Measurements from ENCODE around the gene UGT1A6. TPM values are rescaled to one million over a fixed set of nuclear protein-coding genes. Genes with fewer than 3 reads are reported as not detected.
"Not testable (repeated sequence)": the region's sequence is repeated elsewhere in the genome, so short reads cannot be mapped to it uniquely, and the experiment has no call there.

UGT1A6 gene
- total RNA-seq, result not detected

DNA sequence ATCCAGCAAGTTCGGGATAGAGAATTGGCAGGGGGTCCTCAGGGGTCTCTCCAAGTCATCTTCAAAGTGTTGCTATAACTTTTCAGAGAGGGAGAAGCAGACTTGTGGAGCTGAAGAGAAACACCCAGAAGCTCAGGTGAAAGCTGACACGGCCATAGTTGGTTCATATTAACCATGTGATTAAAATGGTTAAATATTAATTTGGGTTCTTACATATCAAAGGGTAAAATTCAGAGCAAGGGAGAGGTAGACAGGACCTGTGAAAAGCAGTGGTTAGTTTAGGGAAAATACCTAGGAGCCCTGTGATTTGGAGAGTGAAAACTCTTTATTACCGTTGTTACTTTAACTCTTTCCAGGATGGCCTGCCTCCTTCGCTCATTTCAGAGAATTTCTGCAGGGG, at the start of gene UGT1A6:
Gene UGT1A6 (plus strand): TSS at position 243 of the 400 bp plus-strand sequence. CDS start 115 bp downstream, at position 358.
- H3K36me3 Mint-ChIP-seq (ENCODE audit: low read depth), result no peaks in the 10 kb centered on the region
- H3K9me3 Mint-ChIP-seq, result no peaks in the 10 kb centered on the region
- no peak within 1 kb of the TSS for H3K27ac Mint-ChIP-seq
- peaks cover 24% of the 10 kb centered on the region for H3K27me3 Mint-ChIP-seq
- no peak within 1 kb of the TSS for H3K4me3 Mint-ChIP-seq
- no peak for DNase-seq
- ChIA-PET POLR2A (no interaction called here), CTCF (no interaction called here)
- H3K4me1 Mint-ChIP-seq, result no peaks in the 10 kb centered on the region

DNA sequence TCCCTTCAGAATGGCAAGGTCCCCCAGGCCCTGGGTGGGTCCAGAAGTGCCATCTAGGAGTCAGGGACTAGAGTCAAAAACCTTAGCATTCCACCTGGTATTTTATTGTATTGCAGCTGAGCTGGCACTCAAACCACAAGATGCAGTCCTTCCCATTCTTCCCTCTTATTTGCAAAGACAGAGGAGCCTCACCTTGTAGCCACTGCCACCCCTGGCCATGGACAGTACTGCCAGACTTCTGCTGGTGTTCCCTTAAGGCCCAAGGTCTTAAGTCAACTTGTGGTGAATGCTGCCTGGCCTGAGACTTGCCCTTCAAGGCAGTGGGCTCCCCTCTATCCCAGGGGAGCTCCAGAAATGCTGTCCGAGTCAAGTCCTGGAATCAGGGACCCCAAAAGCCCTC, 49.6 kb upstream of the UGT1A6 start:
- peaks cover 16% of the 10 kb centered on the region for H3K9me3 Mint-ChIP-seq
- ChIA-PET POLR2A (no interaction called here), CTCF (no interaction called here)
- H3K27ac Mint-ChIP-seq, result no peak overlapping the region
- H3K4me1 Mint-ChIP-seq, result no peaks in the 10 kb centered on the region
- H3K27me3 Mint-ChIP-seq, result peaks cover 14% of the 10 kb centered on the region
- H3K36me3 Mint-ChIP-seq (ENCODE audit: low read depth), result peaks cover 4% of the 10 kb centered on the region
- no peak for DNase-seq
- H3K4me3 Mint-ChIP-seq, result no peak overlapping the region

DNA sequence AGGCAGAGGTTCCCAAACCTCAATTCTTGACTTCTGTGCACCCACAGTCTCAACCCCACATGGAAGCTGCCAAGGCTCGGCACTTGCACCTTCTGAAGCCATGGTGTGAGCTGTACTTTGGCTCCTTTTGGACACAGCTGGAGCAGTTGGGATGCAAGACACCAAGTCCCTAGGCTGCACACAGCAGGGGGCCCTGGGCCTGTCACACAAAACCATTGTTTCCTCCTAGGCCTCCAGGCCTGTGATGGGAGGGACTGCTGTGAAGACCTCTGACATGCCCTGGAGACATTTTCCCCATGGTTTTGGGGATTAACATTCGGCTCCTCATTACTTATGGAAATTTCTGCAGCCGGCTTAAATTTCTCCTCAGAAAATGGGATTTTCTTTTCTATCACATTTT, 46.7 kb upstream of the UGT1A6 start:
- CTCF ChIA-PET; POLR2A ChIA-PET; H3K27ac Mint-ChIP-seq; H3K36me3 Mint-ChIP-seq (ENCODE audit: low read depth); H3K4me3 Mint-ChIP-seq; H3K4me1 Mint-ChIP-seq; DNase-seq: not testable (repeated sequence)
- Mint-ChIP-seq H3K27me3 (peaks cover 17% of the 10 kb centered on the region), H3K9me3 (peaks cover 16% of the 10 kb centered on the region)

DNA sequence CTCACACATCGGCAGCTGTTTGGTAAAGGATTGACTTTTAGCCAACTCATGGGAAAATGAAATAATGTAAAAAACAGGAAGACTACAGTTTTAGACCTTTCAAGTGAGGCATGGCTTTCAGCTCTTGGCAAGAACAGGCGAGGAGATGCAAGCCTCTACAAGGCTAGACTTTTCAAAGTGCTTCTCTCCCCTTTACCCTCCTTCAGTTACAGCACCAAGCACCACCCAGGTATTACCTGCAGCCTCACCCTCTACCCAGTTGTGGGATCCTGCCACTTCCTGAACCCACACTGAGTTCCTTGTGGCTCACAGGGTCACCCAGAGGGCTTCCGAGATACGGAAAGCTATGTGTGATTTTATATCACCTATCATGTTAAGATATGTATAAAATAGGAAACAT, 41.7 kb upstream of the UGT1A6 start:
- H3K27ac Mint-ChIP-seq, result no peak overlapping the region
- H3K4me3 Mint-ChIP-seq, result no peak overlapping the region
- peaks cover 4% of the 10 kb centered on the region for H3K36me3 Mint-ChIP-seq (ENCODE audit: low read depth)
- no peaks in the 10 kb centered on the region for H3K4me1 Mint-ChIP-seq
- DNase-seq, result no peak
- H3K9me3 Mint-ChIP-seq, result peaks cover 11% of the 10 kb centered on the region
- POLR2A ChIA-PET, result no interaction called here
- peaks cover 20% of the 10 kb centered on the region for H3K27me3 Mint-ChIP-seq
- CTCF ChIA-PET, result no interaction called here

DNA sequence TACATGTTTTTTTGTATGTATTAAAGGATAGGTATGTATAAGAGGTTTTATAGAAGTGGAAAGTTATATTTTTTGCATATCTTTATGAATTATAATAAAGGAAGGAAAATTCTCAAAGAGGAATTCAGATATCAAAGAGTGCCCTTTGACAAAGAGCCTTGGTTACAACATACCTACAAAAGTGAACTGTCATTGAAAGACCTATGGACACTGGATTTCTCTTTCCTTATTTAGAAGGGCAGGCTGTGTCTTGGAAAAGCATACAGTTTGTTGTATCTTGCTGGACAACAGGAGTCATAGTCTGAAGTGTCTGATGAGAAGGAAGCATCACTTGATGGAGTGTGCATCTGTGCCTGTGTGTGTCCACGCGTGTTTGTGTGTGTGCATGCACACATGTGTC, 41.3 kb upstream of the UGT1A6 start:
- H3K27me3 Mint-ChIP-seq, result peaks cover 20% of the 10 kb centered on the region
- no peak overlapping the region for H3K27ac Mint-ChIP-seq
- ChIA-PET CTCF (no interaction called here), POLR2A (no interaction called here)
- H3K4me1 Mint-ChIP-seq, result peaks cover under 1% of the 10 kb centered on the region
- no peak overlapping the region for H3K4me3 Mint-ChIP-seq
- peaks cover 9% of the 10 kb centered on the region for H3K9me3 Mint-ChIP-seq
- DNase-seq, result no peak
- peaks cover 2% of the 10 kb centered on the region for H3K36me3 Mint-ChIP-seq (ENCODE audit: low read depth)

DNA sequence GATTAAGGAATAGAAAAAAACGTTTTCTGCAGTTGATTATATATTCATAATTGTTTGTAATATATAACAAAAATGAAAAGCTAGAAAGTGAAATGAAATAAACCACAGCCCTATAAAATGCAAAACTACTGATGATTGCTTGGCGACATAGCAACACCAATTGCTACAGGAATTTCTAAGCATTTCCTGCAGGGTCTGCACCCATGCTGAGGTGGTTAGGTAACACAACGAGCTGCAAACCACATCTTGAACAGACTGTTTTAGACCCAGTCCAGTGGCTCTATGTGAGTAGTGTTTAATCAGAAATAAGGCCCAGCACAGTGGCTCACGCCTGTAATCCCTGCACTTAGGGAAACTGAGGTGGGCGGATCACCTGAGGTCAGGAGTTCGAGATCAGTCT, 38.2 kb upstream of the UGT1A6 start:
- Mint-ChIP-seq H3K4me3 (no peak overlapping the region), H3K9me3 (no peaks in the 10 kb centered on the region), H3K36me3 (ENCODE audit: low read depth) (no peaks in the 10 kb centered on the region), H3K27me3 (peaks cover 29% of the 10 kb centered on the region), H3K4me1 (peaks cover 3% of the 10 kb centered on the region), H3K27ac (no peak overlapping the region)
- ChIA-PET CTCF (no interaction called here), POLR2A (no interaction called here)
- DNase-seq, result no peak

DNA sequence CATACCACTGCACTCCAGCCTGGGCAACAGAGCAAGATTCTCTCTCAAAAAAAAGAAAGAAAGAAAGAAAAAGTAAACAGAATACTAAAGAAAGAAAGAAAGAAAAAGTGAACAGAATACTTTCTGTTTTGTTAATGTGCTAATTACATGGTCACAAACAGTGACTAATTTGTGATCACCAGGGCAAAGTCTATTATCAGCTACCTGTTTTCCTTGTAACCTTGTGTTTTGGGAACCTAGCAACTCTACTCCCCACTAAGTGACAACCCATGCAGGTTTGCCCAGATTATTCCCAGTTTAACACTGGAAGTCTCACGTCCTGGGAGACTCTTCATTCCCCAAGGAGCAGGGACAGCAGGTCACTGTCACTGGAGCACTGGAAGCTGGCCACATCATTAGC, 37.6 kb upstream of the UGT1A6 start:
- no peaks in the 10 kb centered on the region for H3K9me3 Mint-ChIP-seq
- peaks cover 35% of the 10 kb centered on the region for H3K27me3 Mint-ChIP-seq
- ChIA-PET POLR2A (no interaction called here), CTCF (no interaction called here)
- peaks cover 3% of the 10 kb centered on the region for H3K4me1 Mint-ChIP-seq
- no peaks in the 10 kb centered on the region for H3K36me3 Mint-ChIP-seq (ENCODE audit: low read depth)
- H3K27ac Mint-ChIP-seq, result no peak overlapping the region
- no peak overlapping the region for H3K4me3 Mint-ChIP-seq
- no peak for DNase-seq

DNA sequence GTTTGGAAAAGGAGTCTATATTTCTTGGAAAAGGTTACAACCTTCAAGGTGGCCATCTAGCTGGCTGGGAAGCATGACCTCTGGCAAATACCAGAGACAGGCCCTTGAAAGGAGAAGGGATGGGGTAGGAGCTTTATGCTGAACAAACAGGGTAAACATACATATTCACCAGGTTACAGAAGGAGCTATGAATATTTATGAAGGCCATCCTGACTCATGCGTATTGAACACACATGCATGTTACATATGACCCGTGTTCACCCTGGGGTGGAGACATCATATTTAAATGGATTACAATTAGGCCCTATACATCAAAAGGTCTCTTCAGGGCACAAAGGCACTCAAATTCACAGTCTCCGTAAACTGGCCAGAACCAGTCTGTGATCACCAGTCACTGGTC, 36.7 kb upstream of the UGT1A6 start:
- H3K9me3 Mint-ChIP-seq; H3K27ac Mint-ChIP-seq; H3K4me1 Mint-ChIP-seq; POLR2A ChIA-PET; H3K36me3 Mint-ChIP-seq (ENCODE audit: low read depth); H3K4me3 Mint-ChIP-seq; DNase-seq; CTCF ChIA-PET: not testable (repeated sequence)
- peaks cover 36% of the 10 kb centered on the region for H3K27me3 Mint-ChIP-seq

DNA sequence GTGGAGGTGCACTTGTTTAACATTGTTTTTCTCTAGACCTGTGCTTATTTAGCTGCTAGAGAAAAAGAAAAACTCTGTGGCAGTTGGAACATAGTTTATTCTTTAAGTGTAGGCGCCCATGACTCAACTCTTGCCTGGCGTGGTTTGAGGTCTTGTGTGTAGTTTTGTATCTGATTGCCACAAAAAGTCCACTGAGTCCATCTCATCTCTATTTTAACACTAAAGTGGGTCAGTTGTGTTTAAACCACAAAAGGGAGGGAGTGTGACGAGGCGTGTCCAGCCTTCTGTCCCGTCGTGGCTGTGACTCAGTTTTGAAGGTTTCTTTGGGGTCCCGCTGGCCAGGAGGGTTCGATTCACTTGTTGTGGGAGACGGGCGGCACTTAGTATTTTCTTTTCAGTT, 36.2 kb upstream of the UGT1A6 start:
- ChIA-PET POLR2A (interaction anchor here (0.6 kb wide), 1 partner anchor 29 kb away, joined by 3 read pairs; no protein-coding TSS in a partner anchor), CTCF (no interaction called here)
- Mint-ChIP-seq H3K27ac (no peak overlapping the region), H3K4me1 (peaks cover 3% of the 10 kb centered on the region), H3K4me3 (no peak overlapping the region), H3K9me3 (no peaks in the 10 kb centered on the region), H3K27me3 (peaks cover 39% of the 10 kb centered on the region), H3K36me3 (ENCODE audit: low read depth) (no peaks in the 10 kb centered on the region)
- no peak for DNase-seq

DNA sequence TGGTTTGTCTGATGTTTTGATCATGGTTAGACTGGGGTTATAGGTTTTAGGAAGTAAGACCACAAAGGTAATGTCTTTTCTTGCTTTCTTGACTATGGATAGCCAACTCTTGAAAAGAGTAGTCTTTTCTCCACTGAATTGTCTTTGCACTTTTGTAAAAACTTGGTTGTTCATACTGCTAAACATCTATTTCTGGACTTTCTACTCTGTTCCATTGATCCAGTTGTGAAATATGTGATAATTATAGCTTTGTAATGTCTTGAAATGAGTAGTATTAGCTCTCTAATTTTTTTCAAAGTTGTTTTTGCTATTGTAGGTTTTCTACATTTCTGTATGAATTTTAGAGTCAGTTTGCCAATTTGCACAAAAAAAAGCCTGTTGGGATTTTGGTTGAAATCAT, 34.1 kb upstream of the UGT1A6 start:
- ChIA-PET POLR2A (no interaction called here), CTCF (no interaction called here)
- no peak overlapping the region for H3K27ac Mint-ChIP-seq
- no peak overlapping the region for H3K4me3 Mint-ChIP-seq
- H3K36me3 Mint-ChIP-seq (ENCODE audit: low read depth), result no peaks in the 10 kb centered on the region
- peaks cover 3% of the 10 kb centered on the region for H3K4me1 Mint-ChIP-seq
- DNase-seq, result no peak
- no peaks in the 10 kb centered on the region for H3K9me3 Mint-ChIP-seq
- H3K27me3 Mint-ChIP-seq, result peaks cover 40% of the 10 kb centered on the region

DNA sequence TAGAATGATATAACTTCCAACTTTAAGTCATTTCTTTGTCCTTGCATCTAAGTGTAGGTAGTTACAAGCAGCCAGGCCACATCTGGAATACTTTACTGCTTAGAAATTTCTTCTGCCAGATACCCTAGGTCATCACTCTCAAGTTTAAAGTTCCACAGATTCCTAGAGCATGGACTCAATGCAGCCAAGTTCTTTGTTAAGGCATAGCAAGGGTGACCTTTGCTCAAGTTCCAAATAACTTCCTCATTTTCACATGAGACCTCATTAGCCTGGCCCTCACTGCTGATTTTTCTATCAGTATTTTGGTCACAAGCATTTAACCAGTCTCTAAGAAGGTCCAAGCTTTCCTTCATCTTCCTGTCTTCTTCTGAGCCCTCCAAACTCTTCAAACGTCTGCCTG, 28.8 kb upstream of the UGT1A6 start:
- H3K27me3 Mint-ChIP-seq, result peaks cover 33% of the 10 kb centered on the region
- H3K36me3 Mint-ChIP-seq (ENCODE audit: low read depth), result no peaks in the 10 kb centered on the region
- ChIA-PET CTCF (no interaction called here), POLR2A (no interaction called here)
- no peak overlapping the region for H3K27ac Mint-ChIP-seq
- no peaks in the 10 kb centered on the region for H3K9me3 Mint-ChIP-seq
- no peak overlapping the region for H3K4me3 Mint-ChIP-seq
- H3K4me1 Mint-ChIP-seq, result no peaks in the 10 kb centered on the region
- DNase-seq, result no peak

DNA sequence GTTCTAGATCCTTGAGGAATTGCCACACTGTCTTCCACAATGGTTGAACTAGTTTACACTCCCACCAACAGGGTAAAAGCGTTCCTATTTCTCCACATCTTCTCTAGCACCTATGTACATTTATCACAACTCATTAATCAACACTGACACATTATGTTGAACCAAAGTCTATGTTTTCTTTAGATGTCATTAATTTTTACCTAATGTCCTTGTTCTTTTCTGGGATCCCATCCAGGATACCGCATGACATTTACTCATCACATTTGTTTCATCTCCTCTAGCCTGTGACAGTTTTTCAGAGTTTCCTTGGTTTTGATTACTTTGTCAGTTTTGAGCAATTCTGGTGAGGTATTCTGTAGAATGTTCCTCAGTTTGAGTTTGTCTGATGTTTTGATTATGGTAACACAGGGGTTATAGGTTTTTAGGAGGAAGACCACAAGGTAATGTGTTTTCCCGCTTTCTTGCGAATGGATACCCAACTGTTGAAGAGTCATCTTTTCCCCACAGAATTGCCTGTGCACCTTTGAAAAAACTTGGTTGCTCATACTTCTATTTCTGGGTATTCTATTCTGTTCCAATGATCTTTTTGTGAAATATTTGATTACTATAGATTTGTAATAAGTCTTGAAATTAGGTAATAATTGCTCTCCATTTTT, 24.0 kb upstream of the UGT1A6 start:
- Mint-ChIP-seq H3K27me3 (peaks cover 22% of the 10 kb centered on the region), H3K4me1 (no peaks in the 10 kb centered on the region), H3K4me3 (no peak overlapping the region), H3K9me3 (no peaks in the 10 kb centered on the region), H3K36me3 (ENCODE audit: low read depth) (no peaks in the 10 kb centered on the region), H3K27ac (no peak overlapping the region)
- CTCF ChIA-PET, result no interaction called here
- DNase-seq, result no peak
- POLR2A ChIA-PET, result no interaction called here

DNA sequence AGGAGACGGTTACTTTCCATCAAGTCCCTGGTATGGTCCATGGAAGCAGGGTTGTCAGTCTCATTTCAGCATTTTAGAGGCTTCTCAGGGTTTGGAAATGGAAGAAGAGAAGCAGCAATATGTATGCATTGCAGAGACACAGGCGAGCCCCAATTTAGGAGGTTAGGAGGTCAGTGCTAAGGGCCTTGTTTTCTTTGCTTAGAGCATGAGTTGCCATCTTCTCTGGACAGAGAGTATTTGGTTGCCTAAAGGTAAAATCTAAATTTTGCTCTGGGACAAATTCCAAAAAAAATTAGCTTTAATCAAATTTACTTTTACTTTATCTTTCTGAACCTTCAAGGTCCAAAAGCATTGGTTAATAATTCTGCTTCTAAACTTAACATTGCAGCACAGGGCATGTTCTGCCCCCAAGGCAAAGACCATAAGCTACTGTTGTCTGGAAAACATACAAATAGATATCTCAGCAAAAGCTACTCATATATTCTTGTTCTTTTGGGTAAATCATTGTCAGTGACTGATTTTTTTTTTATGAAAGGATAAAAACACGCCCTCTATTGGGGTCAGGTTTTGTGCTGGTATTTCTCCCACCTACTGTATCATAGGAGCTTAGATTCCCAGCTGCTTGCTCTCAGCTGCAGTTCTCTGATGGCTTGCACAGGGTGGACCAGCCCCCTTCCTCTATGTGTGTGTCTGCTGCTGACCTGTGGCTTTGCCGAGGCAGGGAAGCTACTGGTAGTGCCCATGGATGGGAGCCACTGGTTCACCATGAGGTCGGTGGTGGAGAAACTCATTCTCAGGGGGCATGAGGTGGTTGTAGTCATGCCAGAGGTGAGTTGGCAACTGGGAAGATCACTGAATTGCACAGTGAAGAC, 21.2 kb upstream of the UGT1A6 start, which contains the start of gene UGT1A9:
Gene UGT1A9 (plus strand): TSS at position 609 of the 872 bp plus-strand sequence. CDS start 37 bp downstream, at position 646.
- POLR2A ChIA-PET, result no interaction called here
- no peaks in the 10 kb centered on the region for H3K9me3 Mint-ChIP-seq

DNA sequence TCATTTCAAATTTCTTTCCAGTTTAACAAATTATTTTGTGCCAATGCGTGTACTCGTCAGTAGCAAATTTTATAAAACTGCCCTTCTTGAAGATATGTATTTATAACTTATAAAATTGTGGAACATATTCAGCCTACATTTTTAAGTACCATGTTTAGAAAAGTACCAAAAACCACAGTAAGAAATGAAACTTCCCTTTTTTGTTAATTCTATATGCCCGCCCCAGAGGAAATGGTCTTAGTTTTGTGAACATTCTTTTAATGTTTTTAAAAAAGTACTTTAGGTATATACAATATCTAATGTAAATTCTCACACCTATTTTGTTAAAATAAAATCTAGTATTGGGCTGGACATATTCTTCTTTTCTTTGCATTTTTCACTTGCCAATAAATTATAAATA, 19.8 kb upstream of the UGT1A6 start:
- Mint-ChIP-seq H3K4me3 (no peak overlapping the region), H3K4me1 (no peaks in the 10 kb centered on the region), H3K9me3 (no peaks in the 10 kb centered on the region), H3K27ac (no peak overlapping the region), H3K36me3 (ENCODE audit: low read depth) (no peaks in the 10 kb centered on the region), H3K27me3 (peaks cover 37% of the 10 kb centered on the region)
- ChIA-PET CTCF (no interaction called here), POLR2A (no interaction called here)
- DNase-seq, result no peak

More for the DNA sequence above, 21.2 kb upstream of the UGT1A6 start, which contains the start of gene UGT1A9:
- H3K4me1 Mint-ChIP-seq, result no peaks in the 10 kb centered on the region
- DNase-seq, result no peak
- CTCF ChIA-PET, result interaction anchor here (0.6 kb wide), 1 partner anchor 542 kb away, joined by 3 read pairs; no protein-coding TSS in a partner anchor
- peaks cover 30% of the 10 kb centered on the region for H3K27me3 Mint-ChIP-seq
- no peak within 1 kb of the TSS for H3K27ac Mint-ChIP-seq
- no peak within 1 kb of the TSS for H3K4me3 Mint-ChIP-seq
- no peaks in the 10 kb centered on the region for H3K36me3 Mint-ChIP-seq (ENCODE audit: low read depth)

Measured in activated CD4-positive, alpha-beta memory T cell treated with anti-CD3 and anti-CD28 coated beads, Interleukin-2, amount 10 ng/mL, durations not matched to agents 7 days and 5 days (primary cell).